HL-60 (cell line): ENCODE results near the gene DCC.

ENCODE experiments used
- DNase-seq, 2 experiments: peaks; one replicate each; pipeline ENCODE4 v3.0.0-alpha.2; 2010 to 2020; ENCODE audit warnings: low read depth in 1 of 2, low spot score in 1 of 2
- H3K27ac ChIP-seq: fragments of 250-450 bp; sonication (Bioruptor Pico); replicated peaks from 2 replicates; pipeline ENCODE4 v1.5.1; 2020; ENCODE audit warnings: mild to moderate bottlenecking, moderate library complexity
- H3K27me3 ChIP-seq: fragments of 250-450 bp; sonication (Bioruptor Pico); 2 replicates; pipeline ENCODE4 v1.5.1; 2021; ENCODE audit warnings: mild to moderate bottlenecking, moderate library complexity; ENCODE audit not compliant: insufficient read depth, poor library complexity, severe bottlenecking
- H3K4me3 ChIP-seq: replicated peaks from 2 replicates; pipeline ENCODE4 v1.5.1; 2011; ENCODE audit warnings: mild to moderate bottlenecking, control low read depth, low read length; ENCODE audit not compliant: insufficient read depth
- GABPA ChIP-seq: IDR thresholded peaks from 2 replicates; pipeline ENCODE4 v1.6.1; 2012; ENCODE audit warnings: low read depth
- POLR2AphosphoS5 ChIP-seq: IDR thresholded peaks from 2 replicates; pipeline ENCODE4 v1.6.1; 2012; ENCODE audit warnings: low read depth
- REST ChIP-seq: IDR thresholded peaks from 2 replicates; pipeline ENCODE4 v1.6.1; 2012; ENCODE audit warnings: low read depth; ENCODE audit not compliant: insufficient replicate concordance
- SPI1 ChIP-seq: IDR thresholded peaks from 2 replicates; pipeline ENCODE4 v1.6.1; 2012; ENCODE audit warnings: low read depth, mild to moderate bottlenecking, borderline replicate concordance
- TF ChIP-seq, protein P1 (sequence below): IDR thresholded peaks from one replicate; pipeline ENCODE4 v1.5.1; 2011; ENCODE audit warnings: low read length, control low read depth, inconsistent platforms; ENCODE audit not compliant: insufficient read depth

The DCC gene

GRCh38 chr18:52403291-52404021 is 63.5 kb downstream of the DCC start:
- Histone ChIP-seq H3K4me3 (no peak overlapping the region), H3K27ac (no peak overlapping the region), H3K27me3 (no peaks in the 10 kb centered on the region)
- no peak for DNase-seq
- TF ChIP-seq SPI1 (no peak), REST (no peak), POLR2AphosphoS5 (no peak), GABPA (no peak)
- TF ChIP-seq, protein P1, sequence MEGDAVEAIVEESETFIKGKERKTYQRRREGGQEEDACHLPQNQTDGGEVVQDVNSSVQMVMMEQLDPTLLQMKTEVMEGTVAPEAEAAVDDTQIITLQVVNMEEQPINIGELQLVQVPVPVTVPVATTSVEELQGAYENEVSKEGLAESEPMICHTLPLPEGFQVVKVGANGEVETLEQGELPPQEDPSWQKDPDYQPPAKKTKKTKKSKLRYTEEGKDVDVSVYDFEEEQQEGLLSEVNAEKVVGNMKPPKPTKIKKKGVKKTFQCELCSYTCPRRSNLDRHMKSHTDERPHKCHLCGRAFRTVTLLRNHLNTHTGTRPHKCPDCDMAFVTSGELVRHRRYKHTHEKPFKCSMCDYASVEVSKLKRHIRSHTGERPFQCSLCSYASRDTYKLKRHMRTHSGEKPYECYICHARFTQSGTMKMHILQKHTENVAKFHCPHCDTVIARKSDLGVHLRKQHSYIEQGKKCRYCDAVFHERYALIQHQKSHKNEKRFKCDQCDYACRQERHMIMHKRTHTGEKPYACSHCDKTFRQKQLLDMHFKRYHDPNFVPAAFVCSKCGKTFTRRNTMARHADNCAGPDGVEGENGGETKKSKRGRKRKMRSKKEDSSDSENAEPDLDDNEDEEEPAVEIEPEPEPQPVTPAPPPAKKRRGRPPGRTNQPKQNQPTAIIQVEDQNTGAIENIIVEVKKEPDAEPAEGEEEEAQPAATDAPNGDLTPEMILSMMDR = no peak

GRCh38 chr18:52408800-52409302 is 68.9 kb downstream of the DCC start:
- no peak overlapping the region for H3K27ac ChIP-seq
- TF ChIP-seq POLR2AphosphoS5 (no peak), SPI1 (no peak), REST (no peak), GABPA (no peak)
- TF ChIP-seq, protein P1 = no peak
- no peak overlapping the region for H3K4me3 ChIP-seq
- no peaks in the 10 kb centered on the region for H3K27me3 ChIP-seq
- DNase-seq = no peak

DNA sequence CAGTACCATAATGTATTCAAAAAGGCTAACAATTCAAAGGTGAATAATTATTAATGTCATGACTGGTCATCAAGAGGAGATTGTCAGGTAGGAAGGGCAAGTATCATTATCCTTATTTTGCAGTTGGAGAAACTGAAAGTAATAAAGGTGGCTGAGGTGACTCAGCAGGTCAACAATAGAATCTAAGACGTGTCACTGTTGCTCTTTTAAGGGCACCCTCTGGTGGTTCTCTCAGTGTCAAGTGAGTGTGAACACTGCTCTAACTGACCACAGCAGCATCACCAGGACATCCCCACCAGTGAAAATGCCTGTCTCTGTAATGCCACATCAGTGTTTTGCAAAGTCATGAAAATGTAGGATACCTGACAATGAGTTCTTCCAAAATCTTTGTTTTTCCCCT is 69.7 kb downstream of the DCC start:
- Histone ChIP-seq H3K27me3 (no peaks in the 10 kb centered on the region), H3K4me3 (no peak overlapping the region), H3K27ac (no peak overlapping the region)
- no peak for DNase-seq
- no peak for TF ChIP-seq GABPA
- TF ChIP-seq SPI1 = no peak
- TF ChIP-seq, protein P1 = no peak
- no peak for TF ChIP-seq REST
- no peak for TF ChIP-seq POLR2AphosphoS5
